MM.1S (cell line): ENCODE data around the gene SELENON.

Experiments used
- DNase-seq: peaks from one replicate; pipeline ENCODE4 v3.0.0-alpha.2; 2015
- H2AFZ ChIP-seq: fragments of 300-600 bp; sonication (generic); 2 replicates; pipeline ENCODE4 v1.6.0; 2016; ENCODE audit warnings: antibody characterized with exemption, low read length
- H3F3A ChIP-seq: fragments of 300-600 bp; sonication (generic); 2 replicates; pipeline ENCODE4 v1.6.1; 2016; ENCODE audit warnings: mild to moderate bottlenecking, antibody characterized with exemption, low read length, moderate library complexity, mixed read lengths; ENCODE audit not compliant: insufficient read depth
- H3K27ac ChIP-seq: fragments of 300-600 bp; sonication (generic); 2 replicates; pipeline ENCODE4 v1.5.1; 2016; ENCODE audit warnings: mild to moderate bottlenecking, low read length
- H3K27me3 ChIP-seq: fragments of 300-600 bp; sonication (generic); replicated peaks from 2 replicates; pipeline ENCODE4 v1.6.0; 2016; ENCODE audit warnings: low read length; ENCODE audit not compliant: insufficient read depth
- H3K36me3 ChIP-seq: fragments of 300-600 bp; sonication (generic); replicated peaks from 2 replicates; pipeline ENCODE4 v1.6.1; 2016; ENCODE audit warnings: mild to moderate bottlenecking, low read length, mixed read lengths; ENCODE audit not compliant: insufficient read depth
- H3K4me1 ChIP-seq: fragments of 300-600 bp; sonication (generic); 2 replicates; pipeline ENCODE4 v1.6.1; 2016; ENCODE audit warnings: low read length, mixed read lengths
- H3K4me2 ChIP-seq: fragments of 300-600 bp; sonication (generic); 2 replicates; pipeline ENCODE4 v1.6.0; 2016; ENCODE audit warnings: low read depth, low read length
- H3K4me3 ChIP-seq: fragments of 300-600 bp; sonication (generic); 2 replicates; pipeline ENCODE4 v1.5.1; 2016; ENCODE audit warnings: low read length, mixed read lengths
- H3K79me2 ChIP-seq: fragments of 300-600 bp; sonication (generic); 2 replicates; pipeline ENCODE4 v1.6.1; 2016; ENCODE audit warnings: mixed run types, low read length, mixed read lengths
- H3K9ac ChIP-seq: fragments of 300-600 bp; sonication (generic); 2 replicates; pipeline ENCODE4 v1.6.1; 2016; ENCODE audit warnings: low read length, mixed read lengths
- H3K9me2 ChIP-seq: fragments of 300-600 bp; sonication (generic); replicated peaks from 2 replicates; pipeline ENCODE4 v1.6.1; 2016; ENCODE audit warnings: mild to moderate bottlenecking, low read length, mixed read lengths; ENCODE audit not compliant: insufficient read depth
- H3K9me3 ChIP-seq: fragments of 300-600 bp; sonication (generic); replicated peaks from 2 replicates; pipeline ENCODE4 v1.6.1; 2016; ENCODE audit warnings: mild to moderate bottlenecking, low read length, mixed read lengths; ENCODE audit not compliant: insufficient read depth
- H4K20me1 ChIP-seq: fragments of 300-600 bp; sonication (generic); 2 replicates; pipeline ENCODE4 v1.6.1; 2016; ENCODE audit warnings: mild to moderate bottlenecking, low read length, moderate library complexity, mixed read lengths; ENCODE audit not compliant: insufficient read depth
- EZH2 ChIP-seq: fragments of 300-600 bp; sonication (generic); optimal IDR thresholded peaks from 2 replicates; pipeline ENCODE3; 2017; ENCODE audit warnings: low read depth, mild to moderate bottlenecking, antibody characterized with exemption, low read length, mixed read lengths
- EZH2phosphoT487 ChIP-seq: fragments of 300-600 bp; sonication (generic); IDR thresholded peaks from 2 replicates; pipeline ENCODE4 v1.6.1; 2018; ENCODE audit warnings: antibody characterized with exemption, low read length
- TF ChIP-seq, protein P1 (sequence below): fragments of 300-600 bp; sonication (generic); IDR thresholded peaks from 2 replicates; pipeline ENCODE4 v1.5.1; 2016; ENCODE audit warnings: antibody characterized with exemption, low read length, mixed read lengths

Gene SELENON

DNA sequence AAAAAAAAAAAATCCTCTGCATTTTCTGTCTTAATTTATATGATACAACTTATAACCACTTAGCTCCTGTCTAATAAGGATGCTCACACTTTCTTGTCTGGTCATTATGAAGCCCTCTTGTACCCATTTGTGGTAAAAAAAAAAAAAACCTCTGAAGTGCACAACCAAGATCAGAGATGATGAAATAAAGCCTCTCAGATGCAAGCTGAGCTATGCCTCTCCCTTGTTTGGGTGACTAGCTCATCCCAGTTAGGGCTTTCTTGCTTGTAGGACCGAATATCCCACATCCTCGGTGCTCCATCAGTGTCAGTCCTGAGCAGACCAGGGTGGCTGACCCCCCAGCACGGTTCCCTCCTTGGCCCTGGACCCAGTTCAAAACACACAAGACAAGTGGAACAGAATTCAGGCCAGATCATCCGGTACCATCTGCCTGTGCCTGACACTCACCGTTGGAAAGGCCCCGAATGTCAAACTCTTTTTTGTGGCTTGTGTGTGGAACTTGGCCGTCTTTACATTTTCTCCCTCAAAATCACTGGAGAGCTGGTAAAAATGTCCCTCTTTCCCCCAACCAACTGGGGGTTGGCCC, 6.3 kb upstream of the SELENON start:
- Histone ChIP-seq H3K27ac (no peak overlapping the region), H3K36me3 (no peaks in the 10 kb centered on the region), H3K9me2 (no peaks in the 10 kb centered on the region), H3K9ac (no peak overlapping the region), H4K20me1 (no peaks in the 10 kb centered on the region), H3K79me2 (no peaks in the 10 kb centered on the region), H3K4me3 (no peak overlapping the region), H2AFZ (no peak overlapping the region), H3F3A (no peaks in the 10 kb centered on the region), H3K27me3 (no peaks in the 10 kb centered on the region), H3K4me1 (peaks cover 3% of the 10 kb centered on the region), H3K4me2 (no peak overlapping the region), H3K9me3 (no peaks in the 10 kb centered on the region)
- no peak for DNase-seq
- TF ChIP-seq EZH2phosphoT487 (no peak), EZH2 (no peak)
- TF ChIP-seq, protein P1, sequence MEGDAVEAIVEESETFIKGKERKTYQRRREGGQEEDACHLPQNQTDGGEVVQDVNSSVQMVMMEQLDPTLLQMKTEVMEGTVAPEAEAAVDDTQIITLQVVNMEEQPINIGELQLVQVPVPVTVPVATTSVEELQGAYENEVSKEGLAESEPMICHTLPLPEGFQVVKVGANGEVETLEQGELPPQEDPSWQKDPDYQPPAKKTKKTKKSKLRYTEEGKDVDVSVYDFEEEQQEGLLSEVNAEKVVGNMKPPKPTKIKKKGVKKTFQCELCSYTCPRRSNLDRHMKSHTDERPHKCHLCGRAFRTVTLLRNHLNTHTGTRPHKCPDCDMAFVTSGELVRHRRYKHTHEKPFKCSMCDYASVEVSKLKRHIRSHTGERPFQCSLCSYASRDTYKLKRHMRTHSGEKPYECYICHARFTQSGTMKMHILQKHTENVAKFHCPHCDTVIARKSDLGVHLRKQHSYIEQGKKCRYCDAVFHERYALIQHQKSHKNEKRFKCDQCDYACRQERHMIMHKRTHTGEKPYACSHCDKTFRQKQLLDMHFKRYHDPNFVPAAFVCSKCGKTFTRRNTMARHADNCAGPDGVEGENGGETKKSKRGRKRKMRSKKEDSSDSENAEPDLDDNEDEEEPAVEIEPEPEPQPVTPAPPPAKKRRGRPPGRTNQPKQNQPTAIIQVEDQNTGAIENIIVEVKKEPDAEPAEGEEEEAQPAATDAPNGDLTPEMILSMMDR, result no peak

DNA sequence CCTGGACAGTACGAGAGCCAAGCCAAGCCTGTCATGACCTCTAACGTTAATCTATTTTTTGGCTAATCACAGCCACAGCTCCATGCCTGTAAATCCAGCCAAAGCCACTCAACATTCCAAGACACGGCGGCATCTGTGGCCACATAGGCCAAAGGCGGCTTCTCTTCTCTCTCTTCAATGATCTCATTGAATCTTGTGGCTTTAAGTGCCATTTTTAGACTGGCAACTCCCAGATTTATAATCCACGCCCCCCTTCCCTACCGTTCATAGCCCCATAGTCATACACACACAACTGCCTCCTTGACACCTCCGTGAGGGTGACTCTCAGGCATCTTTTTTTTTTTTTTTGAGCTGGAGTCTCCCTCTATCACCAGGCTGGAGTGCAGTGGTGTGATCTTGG, 5.7 kb upstream of the SELENON start:
- H3K4me1 ChIP-seq, result peaks cover 3% of the 10 kb centered on the region
- no peak overlapping the region for H3K9ac ChIP-seq
- no peaks in the 10 kb centered on the region for H3K9me3 ChIP-seq
- TF ChIP-seq EZH2 (no peak), EZH2phosphoT487 (no peak)
- TF ChIP-seq, protein P1, result no peak
- DNase-seq, result no peak
- H3K27me3 ChIP-seq, result no peaks in the 10 kb centered on the region
- no peak overlapping the region for H3K27ac ChIP-seq
- no peaks in the 10 kb centered on the region for H3K79me2 ChIP-seq
- H3K9me2 ChIP-seq, result no peaks in the 10 kb centered on the region
- H2AFZ ChIP-seq, result no peak overlapping the region
- no peaks in the 10 kb centered on the region for H3K36me3 ChIP-seq
- H3K4me2 ChIP-seq, result no peak overlapping the region
- no peaks in the 10 kb centered on the region for H4K20me1 ChIP-seq
- no peaks in the 10 kb centered on the region for H3F3A ChIP-seq
- H3K4me3 ChIP-seq, result no peak overlapping the region

DNA sequence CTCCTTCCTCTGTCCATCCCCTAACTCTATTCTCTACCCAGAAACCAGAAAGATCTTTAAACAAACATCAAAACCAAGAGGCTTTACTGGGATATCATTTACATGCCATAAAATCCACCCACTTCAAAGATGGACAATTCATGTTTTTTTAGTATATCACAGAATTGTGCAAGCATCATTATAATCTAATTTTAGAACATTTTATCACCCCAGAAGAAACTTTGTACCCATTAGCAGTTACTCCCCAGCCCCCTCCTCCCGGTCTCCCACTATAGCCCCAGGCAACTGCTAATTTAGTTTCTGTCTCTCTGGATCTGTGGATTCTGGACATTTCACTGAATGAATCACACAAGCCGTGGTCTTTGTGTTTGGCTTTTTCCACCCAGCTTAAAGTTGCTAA, 4.8 kb upstream of the SELENON start:
- Histone ChIP-seq H3K36me3 (no peaks in the 10 kb centered on the region), H3K9me2 (no peaks in the 10 kb centered on the region), H3K79me2 (no peaks in the 10 kb centered on the region), H3F3A (no peaks in the 10 kb centered on the region), H3K9ac (no peak overlapping the region), H3K4me1 (peaks cover 3% of the 10 kb centered on the region), H3K27ac (no peak overlapping the region), H3K4me2 (no peak overlapping the region), H3K9me3 (no peaks in the 10 kb centered on the region), H3K27me3 (no peaks in the 10 kb centered on the region), H3K4me3 (no peak overlapping the region), H2AFZ (no peak overlapping the region), H4K20me1 (no peaks in the 10 kb centered on the region)
- TF ChIP-seq, protein P1, result no peak
- TF ChIP-seq EZH2phosphoT487 (no peak), EZH2 (no peak)
- no peak for DNase-seq
